Measurements from ENCODE around the gene TOR1A. TPM values are rescaled to one million over a fixed set of nuclear protein-coding genes. Genes with fewer than 3 reads are reported as not detected.

TOR1A gene
- total RNA-seq, 1 experiment from 2014 or later: 24.4 TPM

Small RNAs within 50 kb of the gene (microRNA-seq; reads per million reads assigned to microRNA genes)
- gene MIR6855 (ENCODE audit: borderline number of aligned reads): not detected

Other genes with a start within 250 kb of the TOR1A start
- not detected for gene C9orf50, start 203.0 kb downstream of the TOR1A start, total RNA-seq (2021; ENCODE audit: unreplicated experiment)
- 84.8 TPM for gene NTMT1, start 198.0 kb downstream of the TOR1A start, total RNA-seq (2021; ENCODE audit: unreplicated experiment)
- 21.6 TPM for gene ASB6, start 182.0 kb downstream of the TOR1A start, total RNA-seq (2021; ENCODE audit: unreplicated experiment)
- gene PRRX2, start 158.5 kb downstream of the TOR1A start, total RNA-seq (2021; ENCODE audit: unreplicated experiment): 25.5 TPM
- 17.2 TPM for gene PTGES, start 71.1 kb downstream of the TOR1A start, total RNA-seq (2021; ENCODE audit: unreplicated experiment)
- 19.0 TPM for gene TOR1B, start 21.0 kb downstream of the TOR1A start, total RNA-seq (2021; ENCODE audit: unreplicated experiment)
- gene C9orf78, start 11.1 kb upstream of the TOR1A start, total RNA-seq (2021; ENCODE audit: unreplicated experiment): 41.4 TPM
- gene USP20, start 11.3 kb upstream of the TOR1A start, total RNA-seq (2021; ENCODE audit: unreplicated experiment): 16.8 TPM
- gene FNBP1, start 219.1 kb upstream of the TOR1A start, total RNA-seq (2021; ENCODE audit: unreplicated experiment): 25.0 TPM
- gene GPR107, start 229.8 kb upstream of the TOR1A start, total RNA-seq (2021; ENCODE audit: unreplicated experiment): 32.5 TPM